Right lobe of liver (tissue), 4 donors: ENCODE measurements around the gene MTHFR.

Experiments
- CTCF ChIP-seq, 4 donors: fragments of 200-600 bp in 3 of 4; fragments of 450-650 bp in 1 of 4; IDR thresholded peaks; one replicate each; pipeline versions ENCODE4 v1.5.1 to v1.8.0; 2016 to 2022; ENCODE audit warnings: antibody characterized with exemption in 4 of 4, mild to moderate bottlenecking in 2 of 4
- POLR2A ChIP-seq: fragments of 450-650 bp; IDR thresholded peaks from one replicate; pipeline ENCODE4 v1.6.1; 2017; ENCODE audit warnings: antibody characterized with exemption, mild to moderate bottlenecking
- donor health status: DM: no; HTN: no; CAD: no.
- donor health status: DM: no; HTN: no; CAD: no.
- donor health status: DM: no; HTN: yes; CAD: no.

GRCh38 chr1:11825131-11825530 is 19.4 kb upstream of the MTHFR start:
- TF ChIP-seq CTCF (IDR thresholded peaks at IDR 0.05), result no peak
- no peak for TF ChIP-seq POLR2A
